Occipital lobe (tissue), 2 donors: Measurements from ENCODE around the gene UBE2D2. TPM values are rescaled to one million over a fixed set of nuclear protein-coding genes. Genes with fewer than 3 reads are reported as not detected.
A peak's percentile ranks its signal among the peaks of the same experiment; 100 is the strongest.

Experiments used
- DNase-seq: peaks from one replicate; lab custom pipeline; 2025; lab: John Stamatoyannopoulos, UW
- total RNA-seq: library from RNA; depleted of rRNA; stranded (reverse); fragments of >200 nt; gene quantifications from one replicate; pipeline ENCODE4 v1.2.3, GENCODE V29; 2014

UBE2D2 gene
- total RNA-seq, 1 donor from 2014 or later: 124 TPM

GRCh38 chr5:139635191-139635590 is 74.1 kb downstream of the UBE2D2 start:
- DNase-seq: no peak

GRCh38 chr5:139635606-139636206 is 74.6 kb downstream of the UBE2D2 start:
- DNase-seq: no peak

GRCh38 chr5:139636207-139636792 is 75.2 kb downstream of the UBE2D2 start:
- DNase-seq: no peak

GRCh38 chr5:139636975-139637408 is 75.9 kb downstream of the UBE2D2 start:
- DNase-seq: no peak

GRCh38 chr5:139637438-139638089 is 76.4 kb downstream of the UBE2D2 start:
- DNase-seq: peak; percentile 74

GRCh38 chr5:139638090-139638735 is 77.1 kb downstream of the UBE2D2 start:
- peak; percentile 73 for DNase-seq

GRCh38 chr5:139638736-139639618 is 77.8 kb downstream of the UBE2D2 start:
- no peak for DNase-seq

- no peak for DNase-seq
These were observed 78.7 kb downstream of the UBE2D2 start for GRCh38 chr5:139639619-139640380.

- no peak for DNase-seq
These were observed 79.4 kb downstream of the UBE2D2 start for GRCh38 chr5:139640421-139641115.

- DNase-seq: no peak
These were observed 80.3 kb downstream of the UBE2D2 start for GRCh38 chr5:139641116-139642080.

GRCh38 chr5:139642213-139642612 is 81.1 kb downstream of the UBE2D2 start:
- DNase-seq: no peak

GRCh38 chr5:139642891-139643871 is 82.0 kb downstream of the UBE2D2 start:
- DNase-seq: no peak

- no peak for DNase-seq
These were observed 82.9 kb downstream of the UBE2D2 start for GRCh38 chr5:139644001-139644456.

GRCh38 chr5:139644646-139645429 is 83.7 kb downstream of the UBE2D2 start:
- no peak for DNase-seq

GRCh38 chr5:139645430-139645871 is 84.3 kb downstream of the UBE2D2 start:
- DNase-seq: no peak

GRCh38 chr5:139646111-139646510 is 85.0 kb downstream of the UBE2D2 start:
- no peak for DNase-seq
